Measurements from ENCODE around the gene FCHSD2.
A peak's percentile ranks its signal among the peaks of the same experiment; 100 is the strongest.
"Not testable (repeated sequence)": the region's sequence is repeated elsewhere in the genome, so short reads cannot be mapped to it uniquely, and the experiment has no call there.

Gene FCHSD2

DNA sequence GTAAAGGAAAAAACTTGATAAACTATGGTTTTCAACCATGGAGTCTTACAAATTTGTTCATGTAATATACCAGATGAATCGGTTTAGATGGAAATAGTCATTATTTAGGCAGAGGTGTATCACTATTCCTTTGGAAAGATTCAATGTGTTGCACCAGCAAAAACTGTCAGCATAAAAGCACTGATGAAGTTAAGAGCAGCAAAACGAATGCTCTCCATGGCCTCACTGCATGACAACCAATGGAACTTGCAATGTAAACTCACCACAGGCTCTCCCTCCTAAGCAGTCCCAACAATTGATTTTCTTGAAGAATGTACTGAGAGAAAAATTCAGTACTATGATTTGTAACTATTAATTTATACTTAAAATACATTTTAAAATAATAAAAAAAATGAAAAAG, 139.9 kb downstream of the FCHSD2 start:
- no peak for DNase-seq

DNA sequence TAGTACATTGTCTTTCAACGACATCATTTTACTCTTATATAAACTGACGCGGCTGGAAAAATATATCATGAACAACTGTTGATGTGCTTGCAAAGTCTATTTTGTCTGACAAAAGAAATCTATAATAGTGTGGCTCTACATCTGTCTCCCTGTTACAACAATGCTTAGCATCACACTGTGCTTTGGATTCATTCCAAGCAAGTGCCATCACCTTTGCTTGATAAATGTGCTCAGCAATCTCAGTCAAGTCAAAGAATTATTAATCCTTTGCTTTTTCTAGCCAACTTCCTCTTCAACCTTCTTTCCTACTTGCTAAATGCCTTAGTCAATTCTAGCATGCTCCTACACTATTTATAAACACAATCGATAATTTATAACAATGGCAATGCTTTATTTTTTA, 140.5 kb downstream of the FCHSD2 start:
- DNase-seq = no peak

DNA sequence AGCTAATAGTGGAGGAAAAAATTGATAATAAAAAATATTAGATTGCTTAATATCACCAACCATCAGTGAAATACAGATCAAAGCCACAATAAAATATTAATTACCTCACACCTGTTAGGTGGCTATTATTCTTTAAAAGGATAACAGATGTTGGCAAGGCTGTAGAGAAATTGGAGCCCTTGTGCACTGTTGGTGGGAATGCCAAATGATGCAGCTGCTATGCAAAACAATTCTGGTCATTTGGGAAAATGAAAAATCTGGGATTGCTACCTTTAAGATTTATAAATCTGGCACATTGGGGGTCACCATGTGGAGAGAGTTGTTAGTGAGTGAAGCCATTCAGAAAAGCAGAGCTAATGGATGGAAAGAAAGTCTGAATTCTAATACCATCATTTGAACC, 143.4 kb downstream of the FCHSD2 start:
- DNase-seq = no peak

- DNase-seq = no peak
Observed at GRCh38 chr11:72996959-72997358, 145.2 kb downstream of the FCHSD2 start.

DNA sequence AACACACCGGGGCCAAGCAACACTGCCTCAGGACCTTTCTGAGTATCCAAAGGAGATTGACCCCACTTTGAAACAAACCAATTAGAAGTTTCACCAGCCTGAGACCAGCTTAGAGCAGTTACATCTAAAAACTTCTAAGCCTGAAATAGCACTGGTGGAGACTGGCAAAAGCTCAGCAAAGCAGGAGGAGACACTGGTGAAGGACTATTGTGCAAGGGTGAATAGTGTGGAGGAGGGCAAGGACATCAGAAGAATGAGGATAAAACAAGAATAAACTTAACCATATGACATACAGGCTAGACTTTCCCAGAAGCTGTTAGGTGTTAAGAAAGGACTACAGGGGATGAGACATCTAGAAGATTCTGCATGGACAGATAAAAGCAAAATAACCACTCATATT, 152.4 kb downstream of the FCHSD2 start:
- DNase-seq = no peak

DNA sequence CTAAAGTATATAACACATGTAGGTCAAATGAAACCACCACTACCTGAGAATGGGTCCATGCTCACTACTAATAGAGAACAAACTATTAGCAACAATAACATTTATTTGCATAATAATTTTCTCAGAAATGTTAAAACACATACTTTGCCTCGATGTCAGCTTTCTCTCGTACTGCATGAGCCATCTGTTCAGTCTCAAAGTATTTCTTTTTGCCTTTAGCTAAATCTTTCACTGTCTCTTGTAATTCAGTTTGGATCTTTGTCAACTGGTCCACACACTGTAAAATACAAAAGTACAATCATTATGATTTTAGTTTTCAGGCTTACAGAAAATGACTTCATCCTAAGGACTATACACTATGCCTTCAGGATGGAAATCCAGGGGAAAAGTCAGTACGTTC, 153.3 kb downstream of the FCHSD2 start:
- DNase-seq = no peak

GRCh38 chr11:72985645-72986044, 156.5 kb downstream of the FCHSD2 start:
- DNase-seq = no peak

DNA sequence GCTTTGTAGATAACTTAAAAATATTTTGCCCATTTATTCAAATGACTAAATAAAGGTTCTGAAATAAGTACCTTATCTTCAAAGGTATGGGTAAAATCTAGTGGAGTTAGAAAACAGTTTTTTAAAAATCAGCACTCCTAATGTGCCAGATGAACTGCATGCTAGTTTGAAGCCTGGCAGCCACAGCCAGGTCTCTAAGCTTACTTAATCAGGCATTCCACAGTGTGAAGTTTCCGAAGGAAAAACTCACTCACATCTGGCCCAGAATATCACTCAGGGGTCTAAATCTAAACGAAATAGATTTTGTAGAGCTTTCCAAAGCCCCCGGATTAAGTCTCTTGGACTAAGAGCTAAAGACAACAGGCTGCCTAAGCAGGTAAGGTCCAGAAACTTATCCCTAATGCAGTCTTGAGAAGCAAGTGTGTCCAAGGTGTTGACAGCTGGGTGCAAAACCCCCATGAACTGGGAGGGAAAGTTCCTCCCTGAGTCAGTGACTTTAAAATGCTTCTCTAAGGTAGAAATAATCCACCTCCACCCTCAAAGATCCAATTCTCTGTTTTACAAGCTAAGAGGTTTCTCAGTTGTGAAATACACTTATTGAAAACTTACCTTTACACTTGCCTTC, 157.6 kb downstream of the FCHSD2 start:
- DNase-seq = no peak

GRCh38 chr11:72983560-72983959, 158.6 kb downstream of the FCHSD2 start:
- no peak for DNase-seq

DNA sequence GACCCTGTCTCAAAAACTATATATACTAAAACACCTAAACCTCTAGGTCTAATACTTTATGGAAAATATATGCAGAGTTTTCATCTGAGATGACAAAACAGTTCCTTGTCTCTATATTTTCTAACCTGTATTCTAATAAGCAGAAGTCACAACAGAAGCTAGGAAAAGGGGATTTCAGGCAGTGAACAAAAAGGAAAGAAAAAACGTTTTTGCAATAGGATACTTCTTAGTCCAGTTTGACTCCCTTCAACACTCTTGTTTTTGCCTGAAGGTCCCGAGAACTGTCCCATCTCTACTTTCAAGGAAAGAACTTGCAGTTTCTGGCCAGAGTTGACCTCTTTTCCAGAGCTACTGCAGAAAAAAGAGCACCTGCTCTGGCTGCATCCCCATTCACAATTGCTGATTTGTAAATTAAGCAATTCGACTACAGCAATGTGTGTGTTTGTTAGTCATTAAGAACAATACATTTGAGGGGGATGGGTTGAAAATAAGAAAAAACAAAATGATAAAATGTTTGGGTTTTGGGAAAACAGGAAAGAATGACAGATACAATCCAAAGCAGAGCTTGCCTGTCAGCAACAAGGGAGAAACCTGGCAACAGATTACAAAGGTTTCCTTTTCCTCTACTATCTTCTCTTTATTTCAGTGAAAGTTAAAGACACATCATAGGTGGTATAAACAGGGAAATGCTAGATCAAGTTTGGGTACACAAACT, 160.0 kb downstream of the FCHSD2 start:
- DNase-seq = no peak

GRCh38 chr11:72981080-72981479, 161.0 kb downstream of the FCHSD2 start:
- no peak for DNase-seq

GRCh38 chr11:72977782-72978181, 164.3 kb downstream of the FCHSD2 start:
- DNase-seq = not testable (repeated sequence)

DNA sequence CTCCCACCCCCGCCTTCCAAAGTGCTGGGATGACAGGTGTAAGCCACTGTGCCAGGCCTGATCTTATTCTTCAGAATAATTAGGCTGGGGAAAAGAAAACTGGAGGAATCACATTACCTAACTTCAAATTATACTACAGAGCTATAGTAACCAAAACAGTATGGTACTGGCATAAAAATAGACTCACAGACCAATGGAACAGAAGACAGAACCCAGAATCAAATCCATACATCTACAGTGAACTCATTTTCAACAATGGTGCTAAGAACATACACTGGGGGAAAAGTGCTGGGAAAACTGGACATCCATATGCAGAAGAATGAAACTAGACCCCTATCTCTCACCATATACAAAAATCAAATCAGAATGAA, 165.6 kb downstream of the FCHSD2 start:
- DNase-seq = not testable (repeated sequence)

- peak; percentile 80 for DNase-seq
Observed at GRCh38 chr11:72975778-72976521, 166.2 kb downstream of the FCHSD2 start.

DNA sequence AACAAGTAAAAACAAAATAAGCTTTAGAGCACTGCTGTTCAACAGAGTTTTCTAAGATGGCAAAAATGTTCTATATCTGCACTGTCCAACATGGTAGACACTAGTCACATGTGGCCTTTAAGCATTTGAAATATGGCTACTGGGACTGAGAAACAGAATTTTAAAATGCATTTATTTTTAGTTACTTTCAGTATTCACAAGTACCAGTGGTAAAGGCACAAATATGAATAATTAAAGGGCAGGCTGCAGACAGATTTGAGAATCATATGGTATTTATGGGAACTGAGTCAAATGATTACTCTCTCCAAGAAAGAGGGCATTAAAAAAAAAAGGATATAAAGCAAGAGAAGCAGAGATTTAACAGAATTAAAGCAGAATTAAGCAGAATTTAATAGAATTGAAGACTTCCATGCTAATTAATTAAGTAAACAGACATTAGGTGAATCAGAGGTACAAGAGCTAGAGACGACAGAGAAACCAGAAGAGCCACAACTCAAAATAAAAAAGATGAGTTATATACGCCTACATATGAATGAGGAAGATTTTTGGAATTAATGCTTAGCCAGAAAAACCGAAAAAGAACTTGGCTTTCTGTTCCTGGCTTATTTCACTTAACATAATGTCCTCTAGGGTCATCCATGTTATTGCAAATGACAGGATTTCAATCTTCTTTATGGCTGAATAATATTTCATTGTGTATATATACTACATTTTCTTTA, 167.5 kb downstream of the FCHSD2 start:
- DNase-seq = no peak

GRCh38 chr11:72972496-72973128, 169.5 kb downstream of the FCHSD2 start:
- DNase-seq = no peak

- DNase-seq = no peak
Observed at GRCh38 chr11:72971192-72971967, 170.7 kb downstream of the FCHSD2 start.

DNA sequence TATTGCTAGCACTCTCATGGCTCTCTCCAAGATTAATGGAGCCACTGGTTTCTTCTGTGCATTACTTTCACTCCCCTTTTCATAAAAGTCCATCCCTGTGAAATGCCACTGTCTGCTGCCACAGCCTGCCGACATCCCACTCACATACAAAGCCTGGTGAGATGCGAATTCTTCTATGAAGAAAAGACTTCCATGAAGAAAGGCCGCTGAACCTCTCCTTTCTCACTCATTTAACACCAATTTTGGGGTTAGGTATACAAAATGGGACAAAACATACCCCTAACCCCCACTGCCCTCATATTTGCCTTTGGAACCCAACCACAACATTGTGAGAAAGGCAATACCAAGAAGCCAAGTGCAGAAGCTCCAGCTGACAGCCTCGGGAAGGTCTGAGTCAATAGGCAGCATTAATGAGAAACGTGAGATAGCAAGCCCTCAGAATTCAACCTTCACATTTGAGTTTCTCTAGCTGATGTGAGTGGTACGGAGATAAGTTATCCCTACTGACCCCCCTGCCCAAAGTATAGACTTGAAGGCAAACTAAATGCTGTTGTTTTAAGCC, 171.5 kb downstream of the FCHSD2 start:
- DNase-seq = no peak

DNA sequence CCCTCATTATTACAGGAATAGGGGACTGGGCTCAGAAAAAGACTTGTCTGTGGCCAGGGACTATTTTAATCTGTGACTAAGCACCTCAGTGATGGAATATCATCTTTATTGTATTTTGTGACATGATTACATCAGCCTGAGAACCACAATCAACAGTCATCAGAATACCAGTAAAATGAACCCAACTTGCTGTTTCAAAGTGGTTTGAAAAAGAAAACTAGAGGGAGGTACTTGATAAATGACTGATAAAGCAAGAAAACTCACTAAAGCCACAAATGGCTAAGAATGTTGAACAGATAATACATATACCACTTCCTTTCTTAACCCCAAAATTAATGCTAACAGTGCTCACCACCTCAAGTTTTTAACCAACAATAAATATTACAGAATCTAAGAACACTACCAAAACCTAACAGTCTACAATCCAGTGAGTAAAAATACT, 172.2 kb downstream of the FCHSD2 start:
- peak; percentile 11 for DNase-seq

DNA sequence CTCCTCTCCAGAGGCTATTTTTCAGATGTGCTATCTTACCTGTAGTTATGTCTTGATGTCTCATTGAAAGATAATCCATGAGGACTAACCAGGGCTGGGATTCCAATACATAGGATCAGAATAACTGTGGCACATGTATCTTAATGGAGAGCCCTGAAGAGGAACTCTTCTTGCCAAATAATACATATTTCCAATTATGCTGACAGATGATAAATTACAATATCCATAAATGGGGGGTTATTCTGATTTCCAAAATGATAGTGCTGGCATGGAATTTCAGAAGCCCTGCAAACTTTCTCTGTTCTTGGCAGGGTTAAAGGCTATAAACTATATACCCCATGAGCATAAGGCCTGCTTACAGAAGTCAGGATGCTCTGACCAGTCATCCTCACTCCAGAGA, 173.7 kb downstream of the FCHSD2 start:
- DNase-seq = no peak

GRCh38 chr11:72965672-72966071, 176.4 kb downstream of the FCHSD2 start:
- no peak for DNase-seq

- no peak for DNase-seq
Observed at GRCh38 chr11:72962717-72963116, 179.4 kb downstream of the FCHSD2 start.
